ENCODE data around the gene NMB.

DNA sequence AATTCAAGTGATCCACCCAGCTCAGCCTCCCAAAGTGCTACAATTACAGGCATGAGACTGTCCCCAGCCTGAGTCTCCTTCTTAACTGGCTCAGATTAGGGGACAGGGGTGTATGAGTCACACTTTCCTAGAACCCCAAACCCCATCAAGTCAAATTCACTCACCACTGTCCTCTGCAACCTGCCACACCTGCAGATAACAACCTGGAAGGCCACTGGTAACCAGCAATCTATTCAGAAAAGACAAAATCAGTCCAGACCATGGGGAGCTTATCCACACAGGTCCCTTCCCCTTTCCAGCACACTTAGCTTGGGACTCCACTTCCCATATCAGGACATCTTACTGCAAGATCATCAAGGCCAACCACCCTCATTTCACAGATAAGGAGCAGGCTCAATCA, 10.3 kb downstream of the NMB start:
- TF ChIP-seq CTCF (IDR thresholded peaks at IDR 0.05) (no peak), GABPA (IDR thresholded peaks at IDR 0.05; ENCODE audit: low read depth) (no peak), EZH2phosphoT487 (IDR thresholded peaks at IDR 0.05; ENCODE audit: borderline replicate concordance, low read depth) (no peak), EP300 (IDR thresholded peaks at IDR 0.05; ENCODE audit: borderline replicate concordance in 1 of 2, low read depth in 1 of 2, low read length in 1 of 2) (no peak), SMC3 (IDR thresholded peaks at IDR 0.05; ENCODE audit: low read depth, low read length) (no peak), MAX (IDR thresholded peaks at IDR 0.05; ENCODE audit: low read depth) (no peak), NFIC (IDR thresholded peaks at IDR 0.05; ENCODE audit: borderline replicate concordance) (no peak), GATA2 (CRISPR knock-in tag; IDR thresholded peaks at IDR 0.05) (no peak), RXRA (IDR thresholded peaks at IDR 0.05; ENCODE audit: borderline replicate concordance, low read depth) (no peak), YY1 (IDR thresholded peaks at IDR 0.05; ENCODE audit: low read depth) (no peak), TAF1 (IDR thresholded peaks at IDR 0.05; ENCODE audit: borderline replicate concordance, low read depth, low read length) (no peak)
- TF ChIP-seq, protein P1, sequence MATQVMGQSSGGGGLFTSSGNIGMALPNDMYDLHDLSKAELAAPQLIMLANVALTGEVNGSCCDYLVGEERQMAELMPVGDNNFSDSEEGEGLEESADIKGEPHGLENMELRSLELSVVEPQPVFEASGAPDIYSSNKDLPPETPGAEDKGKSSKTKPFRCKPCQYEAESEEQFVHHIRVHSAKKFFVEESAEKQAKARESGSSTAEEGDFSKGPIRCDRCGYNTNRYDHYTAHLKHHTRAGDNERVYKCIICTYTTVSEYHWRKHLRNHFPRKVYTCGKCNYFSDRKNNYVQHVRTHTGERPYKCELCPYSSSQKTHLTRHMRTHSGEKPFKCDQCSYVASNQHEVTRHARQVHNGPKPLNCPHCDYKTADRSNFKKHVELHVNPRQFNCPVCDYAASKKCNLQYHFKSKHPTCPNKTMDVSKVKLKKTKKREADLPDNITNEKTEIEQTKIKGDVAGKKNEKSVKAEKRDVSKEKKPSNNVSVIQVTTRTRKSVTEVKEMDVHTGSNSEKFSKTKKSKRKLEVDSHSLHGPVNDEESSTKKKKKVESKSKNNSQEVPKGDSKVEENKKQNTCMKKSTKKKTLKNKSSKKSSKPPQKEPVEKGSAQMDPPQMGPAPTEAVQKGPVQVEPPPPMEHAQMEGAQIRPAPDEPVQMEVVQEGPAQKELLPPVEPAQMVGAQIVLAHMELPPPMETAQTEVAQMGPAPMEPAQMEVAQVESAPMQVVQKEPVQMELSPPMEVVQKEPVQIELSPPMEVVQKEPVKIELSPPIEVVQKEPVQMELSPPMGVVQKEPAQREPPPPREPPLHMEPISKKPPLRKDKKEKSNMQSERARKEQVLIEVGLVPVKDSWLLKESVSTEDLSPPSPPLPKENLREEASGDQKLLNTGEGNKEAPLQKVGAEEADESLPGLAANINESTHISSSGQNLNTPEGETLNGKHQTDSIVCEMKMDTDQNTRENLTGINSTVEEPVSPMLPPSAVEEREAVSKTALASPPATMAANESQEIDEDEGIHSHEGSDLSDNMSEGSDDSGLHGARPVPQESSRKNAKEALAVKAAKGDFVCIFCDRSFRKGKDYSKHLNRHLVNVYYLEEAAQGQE (IDR thresholded peaks at IDR 0.05; ENCODE audit: low read depth, low read length) = no peak

All from SK-N-SH (cell line).